ENCODE results near the gene SYT1.

SYT1 gene

DNA sequence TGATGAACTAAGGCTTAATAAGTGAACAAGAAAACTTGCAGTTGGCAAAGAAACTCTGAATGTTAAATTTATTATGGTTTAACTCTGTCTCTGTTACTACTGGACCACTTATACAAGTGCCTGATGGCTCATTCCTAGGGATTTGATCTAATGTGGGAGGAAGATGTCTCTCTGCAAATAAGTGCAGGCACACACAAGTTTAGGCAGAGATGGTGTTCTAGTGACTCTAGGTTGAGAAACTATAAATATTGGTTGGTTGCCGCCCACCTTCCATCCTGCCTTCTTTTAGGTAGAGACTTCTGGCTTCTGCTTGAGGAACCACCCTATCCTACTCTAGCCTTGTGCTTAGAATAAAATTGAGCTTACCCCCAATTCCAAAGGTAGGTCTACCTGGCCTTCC is 570.0 kb downstream of the SYT1 start:
- no peak overlapping the region for H3K27ac ChIP-seq
- DNase-seq = no peak
- no peak overlapping the region for H3K4me3 ChIP-seq (ENCODE audit: low read depth, low read length)
- no peaks in the 10 kb centered on the region for H3K36me3 ChIP-seq
- TF ChIP-seq, protein P1, sequence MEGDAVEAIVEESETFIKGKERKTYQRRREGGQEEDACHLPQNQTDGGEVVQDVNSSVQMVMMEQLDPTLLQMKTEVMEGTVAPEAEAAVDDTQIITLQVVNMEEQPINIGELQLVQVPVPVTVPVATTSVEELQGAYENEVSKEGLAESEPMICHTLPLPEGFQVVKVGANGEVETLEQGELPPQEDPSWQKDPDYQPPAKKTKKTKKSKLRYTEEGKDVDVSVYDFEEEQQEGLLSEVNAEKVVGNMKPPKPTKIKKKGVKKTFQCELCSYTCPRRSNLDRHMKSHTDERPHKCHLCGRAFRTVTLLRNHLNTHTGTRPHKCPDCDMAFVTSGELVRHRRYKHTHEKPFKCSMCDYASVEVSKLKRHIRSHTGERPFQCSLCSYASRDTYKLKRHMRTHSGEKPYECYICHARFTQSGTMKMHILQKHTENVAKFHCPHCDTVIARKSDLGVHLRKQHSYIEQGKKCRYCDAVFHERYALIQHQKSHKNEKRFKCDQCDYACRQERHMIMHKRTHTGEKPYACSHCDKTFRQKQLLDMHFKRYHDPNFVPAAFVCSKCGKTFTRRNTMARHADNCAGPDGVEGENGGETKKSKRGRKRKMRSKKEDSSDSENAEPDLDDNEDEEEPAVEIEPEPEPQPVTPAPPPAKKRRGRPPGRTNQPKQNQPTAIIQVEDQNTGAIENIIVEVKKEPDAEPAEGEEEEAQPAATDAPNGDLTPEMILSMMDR (IDR thresholded peaks at IDR 0.05; ENCODE audit: low read depth, low read length) = no peak
- no peaks in the 10 kb centered on the region for H3K27me3 ChIP-seq (ENCODE audit: insufficient read depth, low read depth, severe bottlenecking)
- H3K9me3 ChIP-seq (ENCODE audit: severe bottlenecking) = no peaks in the 10 kb centered on the region

DNA sequence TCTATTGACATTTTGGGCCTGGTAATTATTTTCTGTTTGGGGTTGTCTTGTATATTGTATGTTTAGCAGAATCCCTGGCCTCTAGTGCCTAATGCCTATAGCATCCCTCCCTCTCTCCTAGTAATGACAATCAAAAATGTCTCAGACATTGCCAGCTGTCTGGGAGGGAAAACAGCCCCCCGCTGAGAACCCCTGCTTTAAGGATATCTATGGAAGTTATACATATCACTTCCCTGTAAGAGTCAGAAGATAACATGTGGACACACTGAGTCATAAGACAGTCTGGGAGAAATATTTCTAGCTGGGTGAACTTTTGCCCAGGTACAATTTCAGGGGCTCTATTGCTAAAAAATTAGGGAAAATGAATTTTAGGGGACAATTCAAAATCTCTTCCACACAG is 571.2 kb downstream of the SYT1 start:
- no peak for DNase-seq

DNA sequence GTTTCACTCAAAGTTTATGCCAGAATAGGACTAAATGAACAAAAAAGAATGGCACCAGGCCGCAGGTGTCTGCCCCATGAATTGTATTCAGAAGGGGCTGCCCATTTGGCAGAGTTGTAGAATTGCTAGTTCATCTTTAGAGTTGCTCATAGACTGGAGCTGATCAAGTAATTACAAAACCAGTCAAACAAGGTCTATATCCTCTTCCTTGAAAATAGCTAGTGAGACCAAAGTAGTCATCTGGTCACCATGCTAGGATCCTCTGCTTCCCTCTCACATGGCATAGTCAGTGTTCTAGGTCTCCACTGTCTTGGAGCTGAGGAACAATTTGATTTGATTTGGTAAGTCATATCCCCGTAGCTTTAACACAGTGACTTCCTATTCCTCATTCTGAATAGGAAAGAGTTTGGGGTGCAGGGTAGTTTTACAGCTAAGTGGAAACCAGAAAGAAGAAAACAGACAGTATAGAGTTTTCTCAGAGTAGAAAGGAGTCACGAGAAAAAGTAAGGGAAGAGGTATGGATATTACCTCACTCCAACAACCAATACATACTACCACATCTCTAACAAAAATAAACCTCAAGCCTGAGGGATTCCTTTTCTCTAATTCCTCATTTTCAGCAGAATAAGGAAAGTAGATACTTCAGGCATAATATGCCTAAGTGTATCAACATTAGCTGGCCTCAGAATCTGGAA is 574.1 kb downstream of the SYT1 start:
- Histone ChIP-seq H3K4me3 (ENCODE audit: low read depth, low read length) (no peak overlapping the region), H3K27ac (no peak overlapping the region)
- TF ChIP-seq, protein P1 (IDR thresholded peaks at IDR 0.05; ENCODE audit: low read depth, low read length) = no peak

More for the DNA sequence above, 571.2 kb downstream of the SYT1 start:
- no peak overlapping the region for H3K4me3 ChIP-seq (ENCODE audit: low read depth, low read length)
- H3K27me3 ChIP-seq (ENCODE audit: insufficient read depth, low read depth, severe bottlenecking) = no peaks in the 10 kb centered on the region
- no peaks in the 10 kb centered on the region for H3K9me3 ChIP-seq (ENCODE audit: severe bottlenecking)
- no peak overlapping the region for H3K27ac ChIP-seq
- H3K36me3 ChIP-seq = no peaks in the 10 kb centered on the region
- TF ChIP-seq, protein P1 (IDR thresholded peaks at IDR 0.05; ENCODE audit: low read depth, low read length) = no peak

GRCh38 chr12:79439175-79439825 is 574.7 kb downstream of the SYT1 start:
- TF ChIP-seq, protein P1 (IDR thresholded peaks at IDR 0.05; ENCODE audit: low read depth, low read length) = no peak
- no peaks in the 10 kb centered on the region for H3K27me3 ChIP-seq (ENCODE audit: insufficient read depth, low read depth, severe bottlenecking)
- H3K36me3 ChIP-seq = no peaks in the 10 kb centered on the region
- no peak overlapping the region for H3K4me3 ChIP-seq (ENCODE audit: low read depth, low read length)
- no peaks in the 10 kb centered on the region for H3K9me3 ChIP-seq (ENCODE audit: severe bottlenecking)
- H3K27ac ChIP-seq = no peak overlapping the region
- DNase-seq = no peak

More for the DNA sequence above, 574.1 kb downstream of the SYT1 start:
- H3K36me3 ChIP-seq = no peaks in the 10 kb centered on the region
- H3K27me3 ChIP-seq (ENCODE audit: insufficient read depth, low read depth, severe bottlenecking) = no peaks in the 10 kb centered on the region
- DNase-seq = no peak
- H3K9me3 ChIP-seq (ENCODE audit: severe bottlenecking) = no peaks in the 10 kb centered on the region

GRCh38 chr12:79441534-79441933 is 577.0 kb downstream of the SYT1 start:
- no peak overlapping the region for H3K27ac ChIP-seq
- H3K36me3 ChIP-seq = peaks cover 14% of the 10 kb centered on the region
- TF ChIP-seq, protein P1 (IDR thresholded peaks at IDR 0.05; ENCODE audit: low read depth, low read length) = no peak
- no peaks in the 10 kb centered on the region for H3K9me3 ChIP-seq (ENCODE audit: severe bottlenecking)
- H3K27me3 ChIP-seq (ENCODE audit: insufficient read depth, low read depth, severe bottlenecking) = no peaks in the 10 kb centered on the region
- no peak for DNase-seq
- no peak overlapping the region for H3K4me3 ChIP-seq (ENCODE audit: low read depth, low read length)
